Measurements from ENCODE around the gene CDC25C.
"Not testable (repeated sequence)": the region's sequence is repeated elsewhere in the genome, so short reads cannot be mapped to it uniquely, and the experiment has no call there.

CDC25C gene

DNA sequence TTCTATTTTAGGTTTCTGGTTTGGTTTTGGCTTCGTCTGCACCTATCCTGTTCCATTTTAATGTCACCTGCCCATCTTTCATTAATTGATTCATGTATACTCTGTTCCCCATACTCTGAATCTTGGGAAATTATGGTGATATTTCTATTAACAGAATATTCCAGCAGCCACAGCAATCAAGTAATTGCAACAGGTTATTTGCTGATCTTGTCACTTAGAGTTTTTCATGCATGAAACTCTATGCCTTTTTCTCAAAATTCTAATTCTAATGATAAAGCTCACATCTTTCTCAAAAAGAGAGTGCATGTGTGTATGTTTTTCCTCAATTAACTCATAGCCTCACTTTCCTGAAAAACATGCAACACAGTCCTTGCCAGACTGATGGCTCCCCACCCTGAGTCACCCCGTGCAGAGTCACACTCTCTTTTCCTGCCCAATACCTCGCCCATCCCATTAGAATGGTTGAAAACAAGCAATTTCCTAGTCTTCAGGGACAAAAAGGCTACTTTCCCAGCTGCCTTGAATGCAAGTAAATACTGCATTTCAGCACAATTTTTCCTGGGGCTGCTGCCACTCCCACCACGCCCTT, 72.8 kb downstream of the CDC25C start:
- Histone ChIP-seq H3K9me3 (ENCODE audit: control extremely low read depth in 1 of 5, control insufficient read depth in 4 of 5, insufficient read depth in 2 of 5, low read depth in 1 of 5, low read length in 4 of 5) (no peaks in the 10 kb centered on the region), H3K36me3 (ENCODE audit: control insufficient read depth in 4 of 4, insufficient read depth in 4 of 4, low read length in 3 of 4) (no peaks in the 10 kb centered on the region), H3K4me3 (ENCODE audit: control insufficient read depth in 1 of 7, extremely low read depth in 1 of 7, insufficient read depth in 4 of 7, low read depth in 2 of 7, low read length in 6 of 7) (no peak overlapping the region), H3K27ac (ENCODE audit: insufficient read depth in 1 of 2, low read depth in 1 of 2, low read length in 2 of 2, poor library complexity in 1 of 2, severe bottlenecking in 2 of 2) (no peak overlapping the region), H3K27me3 (replicated peaks in 2 of 5; ENCODE audit: control insufficient read depth in 4 of 5, insufficient read depth in 5 of 5, low read length in 4 of 5) (no peaks in the 10 kb centered on the region), H3K4me1 (ENCODE audit: control extremely low read depth in 1 of 4, control insufficient read depth in 4 of 4, insufficient read depth in 4 of 4, low read length in 3 of 4) (peaks cover 0 to 2% (median 0%) of the 10 kb centered on the region in 4 experiments)
- ChIA-PET POLR2A (no interaction called here), CTCF (interaction anchor here (1.0 to 2.0 kb wide), 4 partner anchors 12 to 36 kb away, joined by 3 to 8 read pairs (median 5); no protein-coding TSS in a partner anchor)
- WGBS (ENCODE audit: insufficient coverage) = 78% methylated on average over 3 of the region's 4 CpGs
- DNase-seq = no peak

DNA sequence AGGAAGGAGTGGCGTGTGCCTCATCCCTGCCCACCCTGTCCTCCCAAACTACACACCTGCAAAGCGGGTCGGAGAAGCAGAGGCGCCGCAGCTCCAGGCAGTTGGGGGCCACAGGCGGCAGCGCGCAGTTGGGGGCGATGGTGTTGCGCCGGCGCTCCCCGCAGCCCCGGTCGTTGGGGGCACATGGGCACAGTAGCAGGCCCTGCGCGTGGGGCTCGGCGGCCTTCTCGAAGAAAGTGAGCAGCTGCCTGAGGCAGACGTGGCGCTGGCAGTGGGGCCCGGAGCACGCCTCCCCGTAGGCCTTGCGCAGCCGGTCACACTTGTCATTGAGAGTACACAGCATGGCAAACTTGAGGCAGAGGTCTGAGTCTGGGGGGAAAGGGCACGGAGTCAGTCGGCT, 74.0 kb downstream of the CDC25C start:
- Histone ChIP-seq H3K27me3 (replicated peaks in 2 of 5; ENCODE audit: control insufficient read depth in 4 of 5, insufficient read depth in 5 of 5, low read length in 4 of 5) (no peaks in the 10 kb centered on the region), H3K4me3 (ENCODE audit: control insufficient read depth in 1 of 7, extremely low read depth in 1 of 7, insufficient read depth in 4 of 7, low read depth in 2 of 7, low read length in 6 of 7) (no peak overlapping the region), H3K36me3 (ENCODE audit: control insufficient read depth in 4 of 4, insufficient read depth in 4 of 4, low read length in 3 of 4) (no peaks in the 10 kb centered on the region), H3K27ac (ENCODE audit: insufficient read depth in 1 of 2, low read depth in 1 of 2, low read length in 2 of 2, poor library complexity in 1 of 2, severe bottlenecking in 2 of 2) (no peak overlapping the region), H3K9me3 (ENCODE audit: control extremely low read depth in 1 of 5, control insufficient read depth in 4 of 5, insufficient read depth in 2 of 5, low read depth in 1 of 5, low read length in 4 of 5) (no peaks in the 10 kb centered on the region), H3K4me1 (ENCODE audit: control extremely low read depth in 1 of 4, control insufficient read depth in 4 of 4, insufficient read depth in 4 of 4, low read length in 3 of 4) (peaks cover 0 to 2% (median 0%) of the 10 kb centered on the region in 4 experiments)
- 95% methylated on average over 28 of the region's 29 CpGs for WGBS (ENCODE audit: insufficient coverage)
- CTCF ChIA-PET = no interaction called here
- no peak for DNase-seq
- POLR2A ChIA-PET = interaction anchor here (0.6 to 0.7 kb wide), 2 partner anchors 28 to 81 kb away, joined by 3 read pairs; no protein-coding TSS in a partner anchor

- Histone ChIP-seq H3K27ac (ENCODE audit: insufficient read depth in 1 of 2, low read depth in 1 of 2, low read length in 2 of 2, poor library complexity in 1 of 2, severe bottlenecking in 2 of 2) (no peak overlapping the region), H3K9me3 (ENCODE audit: control extremely low read depth in 1 of 5, control insufficient read depth in 4 of 5, insufficient read depth in 2 of 5, low read depth in 1 of 5, low read length in 4 of 5) (no peaks in the 10 kb centered on the region), H3K4me1 (ENCODE audit: control extremely low read depth in 1 of 4, control insufficient read depth in 4 of 4, insufficient read depth in 4 of 4, low read length in 3 of 4) (no peaks in the 10 kb centered on the region), H3K27me3 (replicated peaks in 2 of 5; ENCODE audit: control insufficient read depth in 4 of 5, insufficient read depth in 5 of 5, low read length in 4 of 5) (no peaks in the 10 kb centered on the region), H3K4me3 (ENCODE audit: control insufficient read depth in 1 of 7, extremely low read depth in 1 of 7, insufficient read depth in 4 of 7, low read depth in 2 of 7, low read length in 6 of 7) (no peak overlapping the region), H3K36me3 (ENCODE audit: control insufficient read depth in 4 of 4, insufficient read depth in 4 of 4, low read length in 3 of 4) (no peaks in the 10 kb centered on the region)
- POLR2A ChIA-PET = no interaction called here
- CTCF ChIA-PET = interaction anchor here (0.6 to 1.7 kb wide), 5 partner anchors 9 to 30 kb away, joined by 3 to 9 read pairs (median 3); no protein-coding TSS in a partner anchor
- 100% methylated on average over 2 of the region's 3 CpGs for WGBS (ENCODE audit: insufficient coverage)
- DNase-seq = no peak
These were observed 78.7 kb downstream of the CDC25C start for GRCh38 chr5:138252944-138253343.

DNA sequence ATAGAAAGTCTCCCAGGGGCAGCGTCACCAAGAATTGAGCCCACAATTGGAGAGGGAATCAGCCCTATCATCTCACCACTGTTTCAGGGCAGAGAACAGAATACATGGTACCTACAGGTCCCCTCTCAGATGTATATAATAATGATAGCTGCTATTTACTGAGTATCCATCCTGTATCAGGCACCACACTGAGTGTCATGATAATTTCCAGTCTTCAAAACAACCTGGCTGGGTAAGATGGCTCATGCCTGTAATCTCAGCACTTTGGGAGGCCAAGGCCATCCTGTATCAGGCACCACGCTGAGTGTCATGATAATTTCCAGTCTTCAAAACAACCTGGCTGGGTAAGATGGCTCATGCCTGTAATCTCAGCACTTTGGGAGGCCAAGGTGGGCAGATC, 83.8 kb downstream of the CDC25C start:
- CTCF ChIA-PET = interaction anchor here (1.8 kb wide), 1 partner anchor 11 kb away, joined by 5 read pairs; no protein-coding TSS in a partner anchor
- H3K27me3 ChIP-seq (replicated peaks in 2 of 5; ENCODE audit: control insufficient read depth in 4 of 5, insufficient read depth in 5 of 5, low read length in 4 of 5); DNase-seq; H3K9me3 ChIP-seq (ENCODE audit: control extremely low read depth in 1 of 5, control insufficient read depth in 4 of 5, insufficient read depth in 2 of 5, low read depth in 1 of 5, low read length in 4 of 5); POLR2A ChIA-PET; H3K4me1 ChIP-seq (ENCODE audit: control extremely low read depth in 1 of 4, control insufficient read depth in 4 of 4, insufficient read depth in 4 of 4, low read length in 3 of 4); H3K27ac ChIP-seq (ENCODE audit: insufficient read depth in 1 of 2, low read depth in 1 of 2, low read length in 2 of 2, poor library complexity in 1 of 2, severe bottlenecking in 2 of 2); H3K4me3 ChIP-seq (ENCODE audit: control insufficient read depth in 1 of 7, extremely low read depth in 1 of 7, insufficient read depth in 4 of 7, low read depth in 2 of 7, low read length in 6 of 7); H3K36me3 ChIP-seq (ENCODE audit: control insufficient read depth in 4 of 4, insufficient read depth in 4 of 4, low read length in 3 of 4): not testable (repeated sequence)
- WGBS (ENCODE audit: insufficient coverage) = 100% methylated on average over 1 of the region's 2 CpGs

- POLR2A ChIA-PET = no interaction called here
- Histone ChIP-seq H3K4me3 (ENCODE audit: control insufficient read depth in 1 of 7, extremely low read depth in 1 of 7, insufficient read depth in 4 of 7, low read depth in 2 of 7, low read length in 6 of 7) (no peak overlapping the region), H3K4me1 (ENCODE audit: control extremely low read depth in 1 of 4, control insufficient read depth in 4 of 4, insufficient read depth in 4 of 4, low read length in 3 of 4) (peaks cover 3 to 19% (median 18%) of the 10 kb centered on the region in 4 experiments), H3K27me3 (replicated peaks in 2 of 5; ENCODE audit: control insufficient read depth in 4 of 5, insufficient read depth in 5 of 5, low read length in 4 of 5) (no peaks in the 10 kb centered on the region), H3K9me3 (ENCODE audit: control extremely low read depth in 1 of 5, control insufficient read depth in 4 of 5, insufficient read depth in 2 of 5, low read depth in 1 of 5, low read length in 4 of 5) (no peaks in the 10 kb centered on the region), H3K27ac (ENCODE audit: insufficient read depth in 1 of 2, low read depth in 1 of 2, low read length in 2 of 2, poor library complexity in 1 of 2, severe bottlenecking in 2 of 2) (no peak overlapping the region), H3K36me3 (ENCODE audit: control insufficient read depth in 4 of 4, insufficient read depth in 4 of 4, low read length in 3 of 4) (no peaks in the 10 kb centered on the region)
- WGBS (ENCODE audit: insufficient coverage) = 100% methylated on average over 2 of the region's 4 CpGs
- CTCF ChIA-PET = interaction anchor here (0.8 to 9.4 kb wide), 4 partner anchors 12 to 29 kb away, joined by 3 to 135 read pairs (median 14); partner anchors contain the start of gene GFRA3
- DNase-seq = no peak
These were observed 84.8 kb downstream of the CDC25C start for GRCh38 chr5:138246822-138247221.

DNA sequence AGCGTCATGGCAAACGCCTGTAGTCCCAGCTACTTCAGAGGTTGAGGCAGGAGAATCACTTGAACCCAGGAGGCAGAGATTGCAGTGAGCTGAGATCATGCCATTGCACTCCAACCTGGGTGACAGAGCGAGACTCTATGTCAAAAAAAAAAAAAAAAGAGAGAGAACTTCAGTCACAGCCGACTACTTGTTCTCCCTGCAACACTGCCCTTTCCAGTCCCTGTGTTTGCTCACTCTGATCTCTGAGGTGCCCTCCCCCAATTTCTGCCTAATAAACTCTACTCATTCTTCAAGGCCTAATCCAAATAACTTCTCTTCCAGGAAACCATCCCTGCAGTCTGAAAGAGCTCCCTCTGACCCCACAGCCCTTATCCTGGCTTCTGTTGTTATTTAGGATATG, 85.3 kb downstream of the CDC25C start:
- 100% methylated on average over 4 of the region's 4 CpGs for WGBS (ENCODE audit: insufficient coverage)
- no peak for DNase-seq
- POLR2A ChIA-PET = no interaction called here

DNA sequence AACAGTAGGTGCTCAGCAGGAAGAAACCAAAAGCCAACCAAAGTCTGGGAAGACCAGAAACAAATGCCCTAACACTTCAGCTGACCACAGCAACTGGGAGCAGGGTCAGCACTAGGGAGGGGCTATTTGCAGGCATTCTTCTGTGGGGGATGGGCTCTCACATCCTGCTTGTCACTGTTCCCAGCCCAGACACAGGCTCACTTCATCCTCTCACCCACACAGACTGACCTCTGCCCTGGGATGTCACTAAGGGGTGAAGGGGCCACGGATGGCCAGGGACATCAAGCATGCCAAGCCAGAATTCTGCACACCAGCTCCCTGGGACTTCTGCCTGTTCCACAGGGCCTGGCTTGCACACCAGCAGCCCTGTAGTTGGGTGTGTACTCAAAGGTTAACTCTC, 85.9 kb downstream of the CDC25C start:
- Histone ChIP-seq H3K27ac (ENCODE audit: insufficient read depth in 1 of 2, low read depth in 1 of 2, low read length in 2 of 2, poor library complexity in 1 of 2, severe bottlenecking in 2 of 2) (no peak overlapping the region), H3K4me3 (ENCODE audit: control insufficient read depth in 1 of 7, extremely low read depth in 1 of 7, insufficient read depth in 4 of 7, low read depth in 2 of 7, low read length in 6 of 7) (no peak overlapping the region), H3K9me3 (ENCODE audit: control extremely low read depth in 1 of 5, control insufficient read depth in 4 of 5, insufficient read depth in 2 of 5, low read depth in 1 of 5, low read length in 4 of 5) (no peaks in the 10 kb centered on the region), H3K36me3 (ENCODE audit: control insufficient read depth in 4 of 4, insufficient read depth in 4 of 4, low read length in 3 of 4) (no peaks in the 10 kb centered on the region), H3K27me3 (replicated peaks in 2 of 5; ENCODE audit: control insufficient read depth in 4 of 5, insufficient read depth in 5 of 5, low read length in 4 of 5) (no peaks in the 10 kb centered on the region), H3K4me1 (ENCODE audit: control extremely low read depth in 1 of 4, control insufficient read depth in 4 of 4, insufficient read depth in 4 of 4, low read length in 3 of 4) (peaks cover 8 to 30% (median 29%) of the 10 kb centered on the region in 4 experiments)
- no peak for DNase-seq
- WGBS (ENCODE audit: insufficient coverage) = no CpG with 5 or more reads among the region's 1 CpG
- ChIA-PET CTCF (interaction anchor here (0.7 to 9.4 kb wide), 3 partner anchors 19 to 30 kb away, joined by 4 to 135 read pairs (median 22); partner anchors contain the start of gene GFRA3), POLR2A (no interaction called here)

More for the DNA sequence above, 85.3 kb downstream of the CDC25C start:
- H3K27me3 ChIP-seq (replicated peaks in 2 of 5; ENCODE audit: control insufficient read depth in 4 of 5, insufficient read depth in 5 of 5, low read length in 4 of 5) = no peaks in the 10 kb centered on the region
- no peaks in the 10 kb centered on the region for H3K9me3 ChIP-seq (ENCODE audit: control extremely low read depth in 1 of 5, control insufficient read depth in 4 of 5, insufficient read depth in 2 of 5, low read depth in 1 of 5, low read length in 4 of 5)
- CTCF ChIA-PET = interaction anchor here (0.8 to 9.4 kb wide), 4 partner anchors 13 to 30 kb away, joined by 3 to 135 read pairs (median 14); partner anchors contain the start of gene GFRA3
- H3K27ac ChIP-seq (ENCODE audit: insufficient read depth in 1 of 2, low read depth in 1 of 2, low read length in 2 of 2, poor library complexity in 1 of 2, severe bottlenecking in 2 of 2) = no peak overlapping the region
- no peaks in the 10 kb centered on the region for H3K36me3 ChIP-seq (ENCODE audit: control insufficient read depth in 4 of 4, insufficient read depth in 4 of 4, low read length in 3 of 4)
- H3K4me1 ChIP-seq (ENCODE audit: control extremely low read depth in 1 of 4, control insufficient read depth in 4 of 4, insufficient read depth in 4 of 4, low read length in 3 of 4) = peaks cover 3 to 24% (median 23%) of the 10 kb centered on the region in 4 experiments
- no peak overlapping the region for H3K4me3 ChIP-seq (ENCODE audit: control insufficient read depth in 1 of 7, extremely low read depth in 1 of 7, insufficient read depth in 4 of 7, low read depth in 2 of 7, low read length in 6 of 7)
